Anterior cingulate cortex (tissue), 58 donors: ENCODE measurements around the gene THBD.

ENCODE experiments used
- DNase-seq, 58 donors: peaks; one replicate each; lab custom pipeline; 2025; lab: John Stamatoyannopoulos, UW

Gene THBD, protein sequence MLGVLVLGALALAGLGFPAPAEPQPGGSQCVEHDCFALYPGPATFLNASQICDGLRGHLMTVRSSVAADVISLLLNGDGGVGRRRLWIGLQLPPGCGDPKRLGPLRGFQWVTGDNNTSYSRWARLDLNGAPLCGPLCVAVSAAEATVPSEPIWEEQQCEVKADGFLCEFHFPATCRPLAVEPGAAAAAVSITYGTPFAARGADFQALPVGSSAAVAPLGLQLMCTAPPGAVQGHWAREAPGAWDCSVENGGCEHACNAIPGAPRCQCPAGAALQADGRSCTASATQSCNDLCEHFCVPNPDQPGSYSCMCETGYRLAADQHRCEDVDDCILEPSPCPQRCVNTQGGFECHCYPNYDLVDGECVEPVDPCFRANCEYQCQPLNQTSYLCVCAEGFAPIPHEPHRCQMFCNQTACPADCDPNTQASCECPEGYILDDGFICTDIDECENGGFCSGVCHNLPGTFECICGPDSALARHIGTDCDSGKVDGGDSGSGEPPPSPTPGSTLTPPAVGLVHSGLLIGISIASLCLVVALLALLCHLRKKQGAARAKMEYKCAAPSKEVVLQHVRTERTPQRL

DNA sequence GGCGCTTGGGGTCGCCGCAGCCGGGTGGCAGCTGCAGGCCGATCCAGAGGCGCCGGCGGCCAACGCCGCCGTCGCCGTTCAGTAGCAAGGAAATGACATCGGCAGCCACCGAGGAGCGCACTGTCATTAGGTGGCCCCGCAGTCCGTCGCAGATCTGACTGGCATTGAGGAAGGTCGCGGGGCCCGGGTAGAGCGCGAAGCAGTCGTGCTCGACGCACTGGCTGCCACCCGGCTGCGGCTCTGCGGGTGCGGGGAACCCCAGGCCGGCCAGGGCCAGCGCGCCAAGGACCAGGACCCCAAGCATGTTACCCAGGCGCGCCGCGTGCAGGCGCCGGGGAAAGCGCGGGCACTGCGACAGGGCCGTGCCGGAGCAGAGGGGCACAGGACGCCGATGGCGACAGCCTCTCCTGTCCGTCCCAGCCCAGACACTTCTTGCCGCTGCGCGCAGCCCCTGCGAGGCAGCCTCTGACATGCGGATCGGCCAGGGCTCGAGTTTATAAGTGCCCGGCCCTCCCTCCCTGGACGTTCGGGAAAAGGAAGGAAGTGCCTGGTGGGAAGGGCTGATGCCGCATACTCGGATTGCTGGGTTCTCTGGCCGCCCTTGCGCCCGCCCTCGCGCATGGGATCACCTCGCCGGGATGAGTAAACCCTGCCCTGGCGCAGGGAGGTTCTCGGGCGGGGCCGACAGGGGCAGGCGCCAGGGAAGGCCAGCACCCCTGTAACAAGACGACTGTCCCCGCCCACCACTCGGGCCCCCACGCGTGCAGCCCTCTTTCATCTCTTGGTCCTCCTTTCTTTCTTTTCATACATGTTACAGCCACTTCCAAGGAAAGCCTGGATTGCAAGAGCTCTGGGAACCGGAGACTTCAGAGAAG, at the start of gene THBD:
Gene THBD, minus strand, starts transcription at position 472 of the 875 bp plus-strand sequence. Its CDS starts 168 bp downstream, at position 304.
- DNase-seq: peak in 1 of 58 donors; percentile 40

DNA sequence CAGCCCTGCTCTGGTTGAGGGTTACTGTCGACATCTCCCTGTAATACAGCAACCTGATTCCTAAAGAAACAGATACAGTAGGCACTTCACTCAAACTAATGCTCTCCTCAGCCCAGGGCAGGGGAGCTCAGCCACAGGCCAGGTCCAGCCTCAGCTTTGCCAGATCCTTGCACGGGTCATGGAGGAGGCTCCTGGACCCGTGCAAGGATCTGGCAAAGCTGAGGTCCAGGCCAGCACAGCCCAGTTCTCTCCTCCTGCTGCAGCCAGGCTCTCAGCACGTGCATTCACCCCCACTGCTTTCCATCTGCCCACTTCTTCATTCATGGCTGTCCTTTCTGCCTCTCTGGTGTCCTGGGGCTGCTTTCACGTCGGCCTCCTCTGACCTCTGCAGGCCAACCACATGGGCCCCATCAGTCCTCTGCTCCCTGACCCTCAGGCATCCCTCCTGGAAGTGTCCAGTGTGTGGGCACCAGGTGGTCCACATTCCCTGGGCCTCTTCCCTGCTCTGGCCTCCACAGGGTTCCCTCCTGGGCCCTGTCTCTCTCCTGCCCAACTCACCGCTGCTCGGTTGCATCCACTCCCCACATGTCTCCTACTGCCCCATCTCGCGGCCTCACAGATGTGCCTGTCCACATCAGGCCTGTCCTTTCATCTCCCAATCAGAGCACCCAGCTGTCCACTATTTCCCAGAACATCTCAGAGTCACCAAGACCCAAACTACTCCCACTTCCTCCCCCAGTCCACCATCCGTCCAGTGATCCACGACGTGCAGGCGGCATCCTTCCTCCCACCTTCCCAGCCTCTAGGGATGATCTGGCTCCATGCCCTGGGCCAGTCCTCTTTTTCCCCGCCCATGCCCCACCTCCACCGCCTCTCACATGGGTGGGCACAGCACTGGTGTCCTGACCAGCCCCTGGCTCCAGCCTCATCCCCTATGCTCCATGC, 48.4 kb upstream of the THBD start:
- peak in 2 of 58 donors; percentile 22 to 25 for DNase-seq

DNA sequence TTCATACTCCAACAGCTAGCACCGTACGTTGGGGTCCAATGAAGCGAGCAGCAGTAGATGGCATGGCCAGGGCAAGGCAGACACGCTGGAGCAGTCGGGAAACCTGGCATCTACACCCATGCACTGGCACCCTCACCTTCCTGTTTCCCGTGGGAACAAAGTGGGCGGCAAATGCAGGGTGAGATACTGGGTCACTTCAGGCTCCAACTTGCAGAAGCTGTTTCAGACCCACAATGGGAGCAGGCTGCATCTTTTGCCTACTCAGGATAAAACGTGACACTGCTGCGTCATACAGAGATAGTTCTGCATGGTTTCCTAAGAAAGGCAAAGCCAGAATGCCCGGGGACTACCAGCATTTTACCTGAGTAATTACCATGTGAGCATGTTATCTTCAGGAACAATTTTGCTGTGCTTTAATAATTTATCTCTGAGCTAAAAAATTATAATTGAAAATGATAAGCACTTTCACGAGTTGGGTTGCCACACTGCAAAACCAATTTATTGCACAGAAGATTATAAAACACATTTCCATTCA, 47.6 kb upstream of the THBD start:
- no peak for DNase-seq

DNA sequence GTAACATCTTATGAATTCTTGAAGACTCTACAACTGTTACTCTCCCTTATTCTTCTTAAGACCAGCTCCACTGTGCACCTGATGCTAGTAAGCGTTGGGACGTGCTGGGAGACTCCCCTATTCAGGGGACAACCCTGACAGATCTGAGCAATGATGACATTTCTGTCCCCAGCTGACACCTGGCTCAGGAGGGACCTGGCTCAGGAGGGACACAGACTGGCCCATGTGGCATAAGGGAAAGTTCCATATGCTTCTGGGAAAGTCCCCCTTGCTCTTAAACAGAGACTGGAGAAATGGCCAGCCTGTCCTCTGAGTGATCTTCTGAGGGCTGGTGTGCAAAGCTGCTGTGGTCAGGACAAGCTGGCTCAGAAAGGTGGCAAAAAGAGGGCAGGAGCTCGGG, 46.6 kb upstream of the THBD start:
- no peak for DNase-seq

DNA sequence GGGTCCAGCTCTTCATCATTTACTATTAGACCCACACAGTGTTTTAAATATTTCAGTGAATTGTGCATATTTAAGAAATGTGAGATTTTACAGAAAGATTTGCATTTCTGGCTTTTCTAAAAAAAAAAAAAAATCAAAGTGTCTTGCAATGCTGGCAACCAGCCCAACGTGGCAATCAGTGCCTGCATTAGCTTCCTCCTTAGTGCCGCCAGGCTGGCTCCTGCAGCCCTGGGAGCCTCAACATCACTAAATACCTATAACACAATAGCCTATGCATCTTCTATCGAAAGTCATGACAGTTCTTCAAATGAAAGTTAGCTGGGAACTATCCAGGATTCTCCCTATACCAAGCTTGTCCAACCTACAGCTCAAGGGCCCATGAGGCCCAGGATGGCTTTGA, 46.0 kb upstream of the THBD start:
- no peak for DNase-seq

DNA sequence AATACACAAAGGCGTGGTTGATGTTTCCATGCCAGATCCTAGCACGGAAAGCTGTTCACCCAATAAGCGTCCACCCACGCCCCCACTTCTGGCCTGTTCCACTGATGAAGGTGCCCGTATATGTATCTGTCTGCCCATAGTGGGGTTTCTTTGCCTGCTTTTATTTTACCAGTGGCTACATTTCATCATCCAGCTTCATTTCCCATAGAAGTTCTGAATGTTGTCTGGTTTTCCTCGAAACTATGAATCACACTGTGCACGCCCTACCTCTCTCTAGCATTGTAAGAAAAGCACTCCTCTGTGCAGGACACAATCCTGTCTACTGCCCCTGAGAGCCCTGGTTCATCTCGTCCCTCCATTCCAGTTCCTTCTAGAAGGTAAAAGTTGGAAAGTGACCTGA, 45.5 kb upstream of the THBD start:
- no peak for DNase-seq

DNA sequence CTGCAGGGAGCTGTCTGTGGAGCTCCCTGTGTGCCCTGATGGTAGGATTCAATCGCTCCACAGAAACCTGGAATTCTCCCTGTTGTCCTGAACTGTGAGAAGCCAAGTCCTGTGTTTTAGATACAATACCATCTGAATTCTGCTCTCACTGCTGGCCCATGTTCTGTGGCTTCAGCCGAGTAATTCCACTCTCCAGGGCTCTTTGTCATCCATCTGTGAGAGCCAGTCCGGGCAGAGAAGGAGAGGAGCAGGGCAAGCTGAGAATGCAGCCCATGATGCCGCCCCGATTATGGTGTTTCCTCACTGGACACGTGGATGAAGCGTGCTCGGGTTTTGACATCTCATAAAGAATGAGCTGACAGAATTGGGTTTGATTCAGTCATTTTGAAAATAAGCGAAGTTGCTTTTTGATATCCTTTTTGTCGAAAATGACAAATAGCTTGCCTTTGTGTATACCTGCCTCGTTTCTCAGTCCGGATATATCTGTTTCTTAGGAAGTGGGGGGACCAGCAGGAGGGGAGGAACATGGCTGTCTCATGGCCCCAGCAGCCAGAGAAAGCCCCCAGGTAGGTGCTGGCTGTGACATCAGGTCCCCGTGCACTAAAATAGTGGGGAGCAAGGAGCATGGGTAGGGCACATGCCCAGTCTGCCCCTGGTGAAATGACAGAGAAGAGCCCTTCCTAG, 44.9 kb upstream of the THBD start:
- DNase-seq: no peak

DNA sequence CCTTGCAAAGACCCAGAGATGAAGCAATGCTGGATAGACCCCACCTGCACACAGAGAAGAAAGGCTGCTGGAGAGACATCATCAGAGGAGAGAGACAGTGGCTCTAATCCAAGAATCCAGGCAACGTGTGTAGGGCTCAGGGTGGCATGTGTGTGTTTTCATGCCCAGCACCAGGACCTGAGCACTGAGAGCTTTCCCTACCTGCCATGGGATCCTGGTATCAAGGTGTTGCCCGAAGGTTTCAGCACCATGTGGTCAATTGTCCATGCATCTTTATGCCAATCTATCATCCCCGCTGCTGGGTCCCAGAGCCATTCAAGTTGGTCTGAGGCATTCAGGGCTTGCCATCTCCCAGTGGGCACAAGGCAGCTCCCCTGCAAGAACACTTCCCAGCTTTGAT, 44.1 kb upstream of the THBD start:
- DNase-seq: no peak

DNA sequence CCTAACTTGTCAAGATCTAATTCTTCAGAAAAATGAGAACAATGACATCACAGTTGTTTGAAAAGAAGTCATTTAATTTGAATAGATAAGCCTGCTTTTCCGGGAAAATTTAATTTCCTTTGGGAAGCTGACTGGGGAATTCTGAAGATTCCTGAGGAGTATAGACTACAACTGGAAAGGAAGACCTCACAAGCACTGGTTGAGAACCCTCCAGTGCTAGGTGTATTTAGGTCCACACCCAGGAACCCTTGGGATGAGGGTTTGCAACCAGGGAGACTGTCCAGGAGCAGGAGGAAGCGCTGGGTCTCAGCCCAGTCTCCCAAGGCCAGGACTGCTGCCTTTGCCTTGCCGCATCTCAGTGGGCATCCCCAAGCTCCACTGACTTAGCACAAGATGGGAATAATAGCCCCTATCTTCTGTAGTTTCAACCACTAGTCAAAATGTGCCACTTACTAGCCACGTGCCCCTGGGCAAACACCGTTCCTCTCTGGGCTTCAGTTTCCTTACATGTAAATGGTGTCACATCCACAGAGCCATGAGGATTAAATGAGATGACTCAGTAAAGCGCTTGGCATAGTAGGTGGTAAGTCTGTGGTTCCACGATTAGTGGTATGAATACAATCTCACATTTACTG, 43.5 kb upstream of the THBD start:
- no peak for DNase-seq

DNA sequence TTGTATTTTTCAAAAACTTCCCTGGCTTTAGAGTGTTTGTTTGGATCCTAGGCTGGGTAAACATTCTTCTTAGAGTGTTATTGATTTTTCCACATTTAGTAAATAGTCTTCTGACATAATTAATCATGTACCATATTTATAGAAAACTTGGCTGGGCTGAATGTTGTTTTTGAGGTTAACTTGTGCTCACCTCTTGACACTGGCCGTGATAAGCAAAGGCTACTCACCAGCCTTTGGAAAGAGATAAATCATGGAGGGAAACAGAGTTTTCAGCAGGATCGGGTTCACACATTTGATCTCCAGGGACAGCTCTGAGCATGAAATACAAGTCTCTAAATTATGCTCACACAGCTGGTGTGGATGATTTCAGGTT, 42.9 kb upstream of the THBD start:
- DNase-seq: no peak

DNA sequence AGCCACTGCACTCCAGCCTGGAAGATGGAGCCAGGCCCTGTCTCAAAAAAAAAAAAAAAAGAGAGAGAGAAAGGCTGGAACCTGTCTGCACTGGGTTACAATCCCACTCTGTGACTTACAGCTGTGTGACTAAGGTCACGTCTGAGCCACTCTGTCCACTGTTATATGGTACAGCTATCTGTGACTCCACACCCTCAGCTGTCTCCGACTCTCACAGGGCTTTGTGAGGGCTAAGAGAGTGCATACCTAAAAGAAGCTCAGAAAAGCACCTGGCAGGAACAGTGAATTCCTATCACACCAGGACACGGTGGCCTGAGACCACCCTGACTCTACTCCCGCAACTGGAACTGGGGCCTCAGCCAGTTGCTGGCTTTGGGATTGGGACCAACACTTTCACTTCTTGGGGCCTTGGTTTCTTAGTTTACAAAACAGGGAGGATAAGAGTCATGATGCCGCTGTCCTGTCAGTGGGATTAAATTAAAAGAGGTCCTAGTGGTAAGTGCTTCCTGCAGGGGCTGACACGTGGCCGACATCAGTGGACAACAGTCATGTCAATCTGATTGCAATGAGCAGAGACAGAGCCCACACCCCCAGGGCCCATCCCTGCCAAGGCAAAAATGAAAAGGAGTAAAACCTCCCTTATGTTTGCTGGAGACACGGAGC, 42.4 kb upstream of the THBD start:
- no peak for DNase-seq

DNA sequence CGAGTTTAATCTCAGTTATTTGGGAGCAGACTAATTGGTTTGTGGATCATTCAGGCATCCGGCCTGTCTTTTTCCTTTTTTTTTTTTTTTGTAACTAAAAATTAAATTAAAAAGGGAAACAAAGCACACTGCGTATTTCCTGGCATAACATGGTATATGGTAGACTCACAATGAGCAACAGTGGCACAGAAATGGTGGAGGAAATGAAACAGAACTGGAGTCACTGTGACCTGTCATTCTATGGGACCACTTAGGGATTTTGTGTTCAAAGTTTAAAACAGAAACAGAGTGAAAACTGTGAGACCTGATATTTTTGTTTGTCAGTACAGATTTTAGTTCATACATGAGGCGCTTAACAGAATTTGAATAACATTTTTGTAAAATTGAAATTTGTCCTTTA, 41.4 kb upstream of the THBD start:
- DNase-seq: no peak

DNA sequence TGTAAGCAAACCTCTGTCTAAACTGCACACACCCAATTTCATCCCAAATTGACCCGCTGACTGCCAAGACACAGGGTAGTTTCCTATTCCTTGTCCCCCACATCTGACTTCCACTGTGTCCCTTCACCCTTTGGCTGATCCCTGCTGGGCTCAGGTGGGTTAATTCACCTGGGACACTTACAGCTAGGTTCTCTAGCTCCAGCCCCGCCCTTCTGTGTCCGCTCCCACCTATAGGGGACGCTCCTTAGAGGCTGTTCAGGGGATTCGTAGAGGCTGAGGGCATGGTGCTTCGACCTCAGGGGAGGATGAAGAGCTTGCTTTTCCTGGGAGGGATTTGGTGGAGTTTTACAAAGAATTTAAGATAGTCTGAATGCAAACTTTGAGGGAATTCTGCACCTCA, 40.7 kb upstream of the THBD start:
- DNase-seq: no peak

DNA sequence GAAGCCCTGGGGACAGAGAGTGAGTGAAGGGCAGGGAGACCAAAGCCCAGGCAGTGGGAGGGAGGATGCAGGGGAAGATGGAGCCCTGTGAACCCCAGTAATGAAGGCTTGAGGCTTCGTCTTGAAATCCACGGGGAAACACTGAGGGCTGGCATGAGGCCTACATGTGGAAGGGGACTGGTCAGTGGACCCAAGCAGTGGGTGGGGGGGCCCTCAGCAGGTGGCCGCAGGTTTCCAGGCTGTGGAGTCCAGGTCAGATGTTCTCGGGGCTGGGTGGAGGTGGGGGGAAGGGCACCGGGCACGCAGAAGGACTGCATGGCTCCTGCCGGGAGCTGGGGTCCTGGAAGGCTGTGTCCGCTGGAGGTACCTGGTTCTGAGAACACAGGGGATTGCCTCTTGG, 39.4 kb upstream of the THBD start:
- no peak for DNase-seq

DNA sequence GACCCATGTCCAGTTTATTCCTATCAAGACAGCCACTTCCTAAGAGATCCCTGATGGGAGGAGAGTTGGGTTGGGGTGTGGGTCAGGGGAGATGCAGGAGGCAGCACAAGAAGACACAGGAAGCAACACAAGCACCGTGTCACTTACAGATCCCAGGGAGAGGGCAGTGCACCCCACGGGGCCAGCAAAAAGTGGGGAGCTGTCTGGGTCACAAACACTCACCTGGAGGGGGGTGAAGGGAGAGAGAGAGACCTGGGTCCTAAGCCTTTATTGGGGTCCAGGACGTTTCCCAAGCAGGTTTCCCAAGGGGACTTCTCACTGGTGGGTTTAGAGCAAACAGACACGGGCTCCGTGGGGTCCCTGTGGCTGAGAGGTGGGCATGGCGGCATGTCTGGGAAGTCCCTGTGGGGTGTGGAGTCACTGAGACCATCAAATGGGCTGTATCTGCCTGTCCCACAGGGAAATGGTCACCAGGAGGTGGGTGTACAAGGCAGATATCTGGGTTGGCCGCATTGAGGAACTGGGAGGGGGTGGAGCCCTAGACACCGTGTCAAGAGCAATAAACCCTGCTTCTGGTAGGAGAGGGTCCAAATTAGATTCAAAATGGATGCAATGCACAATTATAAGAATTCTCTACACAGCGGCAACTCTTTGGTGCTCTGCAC, 38.2 kb upstream of the THBD start:
- DNase-seq: no peak

DNA sequence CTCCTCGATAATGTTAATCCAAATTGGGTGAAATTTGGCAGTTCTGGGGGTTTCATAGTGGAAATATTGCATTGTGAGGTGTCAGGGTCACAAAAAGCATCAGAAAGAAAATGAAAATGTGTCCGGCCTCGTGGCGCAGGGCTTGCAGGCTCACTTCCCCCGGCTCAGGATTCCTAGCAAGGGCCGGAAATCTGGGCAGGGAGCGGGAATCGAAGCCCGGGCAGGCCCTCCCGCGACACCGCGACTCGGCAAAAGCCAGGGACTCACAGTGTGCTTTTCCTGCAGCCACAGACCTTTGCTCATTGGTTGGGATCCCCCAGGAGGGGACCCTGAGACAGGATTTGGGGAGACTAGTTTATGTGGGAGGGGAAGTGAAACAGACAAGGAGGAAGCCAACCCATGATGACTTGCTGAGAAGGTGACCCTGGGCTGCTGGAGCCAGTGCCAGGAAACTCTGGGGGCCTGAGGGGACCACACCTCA, 37.5 kb upstream of the THBD start:
- DNase-seq: peak in 1 of 58 donors; percentile 59

DNA sequence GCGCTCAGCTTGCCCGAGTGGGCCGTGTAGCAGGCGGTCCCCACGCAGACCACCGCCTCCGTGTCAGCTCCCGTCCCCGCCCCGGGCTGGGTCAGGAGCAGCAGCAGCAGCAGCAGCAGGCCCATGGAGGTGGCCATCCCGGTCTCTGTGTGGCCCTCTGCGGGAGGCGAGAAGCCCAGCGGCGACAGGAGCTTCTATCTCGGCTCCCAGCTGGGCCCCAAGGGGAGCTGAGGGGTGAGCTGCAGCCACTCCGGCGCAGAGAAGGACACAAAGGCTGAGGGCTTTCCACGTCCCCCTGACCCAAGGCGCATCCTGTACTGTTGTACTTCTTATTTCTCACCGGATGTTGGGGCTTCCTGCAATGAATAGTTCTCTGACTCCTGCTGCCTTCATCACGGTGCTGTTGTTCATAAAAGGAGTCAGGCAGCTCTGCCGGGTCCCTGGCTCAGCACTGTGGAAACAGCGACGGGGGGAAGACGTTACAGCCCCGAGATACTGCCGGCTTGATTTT, 36.6 kb upstream of the THBD start, which contains the start of gene CD93:
Gene CD93, minus strand, starts transcription at position 269 of the 511 bp plus-strand sequence. Its CDS starts 132 bp downstream, at position 137.
- no peak for DNase-seq
